GM12878 (cell line): Measurements from ENCODE around the gene UXT. TPM values are rescaled to one million over a fixed set of nuclear protein-coding genes. Genes with fewer than 3 reads are reported as not detected.

Experiments used
- ATAC-seq: fragments of 200-7000 bp; cut with Tn5 transposase; 3 replicates; pipeline ENCODE4 v1.9.1; 2020; ENCODE audit warnings: mild to moderate bottlenecking, moderate library complexity
- BruUV-seq: library from RNA; stranded (reverse); fragments of 400-500 nt; replicated peaks from 2 replicates; lab custom pipeline; 2021; lab: Mats Ljungman, UMichigan
- CTCF ChIA-PET: fragments of 300-600 bp; sonication (Branson Sonifier 250); formaldehyde crosslinking; extraction: SDS; loops from one replicate; lab custom pipeline; 2021; ENCODE audit warnings: inconsistent platforms; lab: Yijun Ruan, JAX
- POLR2A ChIA-PET: fragments of 350-600 bp; formaldehyde crosslinking; extraction: SDS; loops from one replicate; lab custom pipeline; 2021; ENCODE audit warnings: inconsistent platforms; lab: Charles Lee
- RAD21 ChIA-PET: fragments of 300-600 bp; sonication (Branson Sonifier 250); formaldehyde crosslinking; loops from one replicate; lab custom pipeline; 2023; ENCODE audit warnings: antibody characterized with exemption; ENCODE audit not compliant: unreplicated experiment; lab: Charles Lee
- SMC1A ChIA-PET: fragments of 300-600 bp; sonication (Branson Sonifier 250); formaldehyde crosslinking; loops from one replicate; lab custom pipeline; 2023; ENCODE audit not compliant: unreplicated experiment, uncharacterized antibody; lab: Charles Lee
- DNase-seq: peaks from one replicate; pipeline ENCODE4 v3.0.0-alpha.2; 2011; ENCODE audit warnings: low read depth, low spot score
- FAIRE-seq: peaks from 3 replicates; lab custom pipeline; 2011; peaks lifted over from hg19 to GRCh38; lab: Jason Lieb, UNC
- H2AFZ ChIP-seq: 2 replicates; pipeline ENCODE4 v1.6.0; 2011; ENCODE audit warnings: low read depth, low read length, control low read depth; ENCODE audit not compliant: control insufficient read depth
- H3K27ac ChIP-seq: 2 replicates; pipeline ENCODE4 v1.5.1; 2011; ENCODE audit warnings: control low read depth; ENCODE audit not compliant: control insufficient read depth, insufficient read depth
- H3K27me3 ChIP-seq, 2 experiments: replicated peaks in 1 of 2; 2 replicates each; pipeline versions ENCODE4 v1.6.0 to v1.6.1; 2011; ENCODE audit warnings: low read length in 1 of 2; ENCODE audit not compliant: control insufficient read depth in 2 of 2, insufficient read depth in 2 of 2
- H3K36me3 ChIP-seq, 2 experiments: 2 replicates each; pipeline ENCODE4 v1.5.1; 2011; ENCODE audit warnings: low read length in 1 of 2; ENCODE audit not compliant: control insufficient read depth in 2 of 2, insufficient read depth in 2 of 2
- H3K4me1 ChIP-seq: 2 replicates; pipeline ENCODE4 v1.6.1; 2011; ENCODE audit warnings: mild to moderate bottlenecking, low read length, moderate library complexity, mixed read lengths; ENCODE audit not compliant: control insufficient read depth, insufficient read depth
- H3K4me2 ChIP-seq: 2 replicates; pipeline ENCODE4 v1.6.0; 2011; ENCODE audit warnings: control low read depth; ENCODE audit not compliant: control insufficient read depth, insufficient read depth
- H3K4me3 ChIP-seq: fragments of 200-600 bp; sonication (generic); 2 replicates; pipeline ENCODE4 v1.5.1; 2016
- H3K79me2 ChIP-seq: 2 replicates; pipeline ENCODE4 v1.6.0; 2011; ENCODE audit warnings: low read length; ENCODE audit not compliant: control insufficient read depth, insufficient read depth
- H3K9ac ChIP-seq: 2 replicates; pipeline ENCODE4 v1.8.0; 2011; ENCODE audit warnings: low read length, control low read depth, mixed read lengths; ENCODE audit not compliant: control insufficient read depth, insufficient read depth
- H3K9me3 ChIP-seq: replicated peaks from 3 replicates; pipeline ENCODE4 v1.5.1; 2011; ENCODE audit warnings: mild to moderate bottlenecking, low read length; ENCODE audit not compliant: control insufficient read depth, insufficient read depth
- H4K20me1 ChIP-seq: 2 replicates; pipeline ENCODE4 v1.6.0; 2011; ENCODE audit not compliant: control insufficient read depth, insufficient read depth
- BHLHE40 ChIP-seq, 2 experiments: fragments of 450-650 bp in 1 of 2; IDR thresholded peaks; 2 replicates each; pipeline ENCODE4 v1.6.1; 2011 to 2017; ENCODE audit warnings: low read depth in 2 of 2, borderline replicate concordance in 1 of 2, improper control_type of control experiment in 1 of 2, low read length in 1 of 2, mild to moderate bottlenecking in 1 of 2
- BRCA1 ChIP-seq: IDR thresholded peaks from 2 replicates; pipeline ENCODE4 v1.6.1; 2011; ENCODE audit warnings: low read depth, low read length, improper control_type of control experiment
- CBX3 ChIP-seq: fragments of 200-600 bp; sonication (generic); IDR thresholded peaks from 2 replicates; pipeline ENCODE4 v1.6.1; 2016; ENCODE audit warnings: low read depth, borderline replicate concordance
- FOXM1 ChIP-seq: IDR thresholded peaks from 2 replicates; pipeline ENCODE4 v1.6.1; 2012; ENCODE audit warnings: low read depth, mild to moderate bottlenecking, inconsistent platforms, low read length, moderate library complexity
- HDAC2 ChIP-seq: fragments of 200-600 bp; sonication (generic); IDR thresholded peaks from 2 replicates; pipeline ENCODE4 v1.6.1; 2017
- IKZF1 ChIP-seq: fragments of 450-650 bp; conservative IDR thresholded peaks from 2 replicates; pipeline ENCODE4 v1.6.1; 2017; ENCODE audit warnings: antibody characterized with exemption, mild to moderate bottlenecking
- MAX ChIP-seq: IDR thresholded peaks from 2 replicates; pipeline ENCODE4 v1.6.1; 2012; ENCODE audit warnings: low read depth, low read length, improper control_type of control experiment
- MEF2A ChIP-seq: IDR thresholded peaks from 2 replicates; pipeline ENCODE4 v1.6.1; 2011; ENCODE audit warnings: low read depth, mild to moderate bottlenecking, low read length, moderate library complexity; ENCODE audit not compliant: insufficient read depth
- MTA2 ChIP-seq: fragments of 450-650 bp; IDR thresholded peaks from 2 replicates; pipeline ENCODE4 v1.6.1; 2016; ENCODE audit warnings: low read depth, mild to moderate bottlenecking, moderate library complexity
- NR2F1 ChIP-seq: fragments of 450-650 bp; conservative IDR thresholded peaks from 2 replicates; pipeline ENCODE4 v1.6.1; 2017; ENCODE audit warnings: mild to moderate bottlenecking
- NRF1 ChIP-seq: conservative IDR thresholded peaks from 2 replicates; pipeline ENCODE4 v1.6.1; 2011; ENCODE audit warnings: mild to moderate bottlenecking, low read depth, low read length, improper control_type of control experiment
- RFX5 ChIP-seq: IDR thresholded peaks from 2 replicates; pipeline ENCODE4 v1.6.1; 2011; ENCODE audit warnings: low read depth, low read length, improper control_type of control experiment
- SIN3A ChIP-seq: IDR thresholded peaks from 2 replicates; pipeline ENCODE4 v1.6.1; 2012; ENCODE audit warnings: low read depth, low read length, improper control_type of control experiment
- SMAD1 ChIP-seq: fragments of 450-650 bp; IDR thresholded peaks from 2 replicates; pipeline ENCODE4 v1.6.1; 2018; ENCODE audit warnings: mild to moderate bottlenecking, low read depth; ENCODE audit not compliant: partially characterized antibody
- SMAD5 ChIP-seq: IDR thresholded peaks from 2 replicates; pipeline ENCODE4 v1.6.1; 2016; ENCODE audit warnings: antibody characterized with exemption, low read depth
- STAT3 ChIP-seq: IDR thresholded peaks from 2 replicates; pipeline ENCODE4 v1.6.1; 2011; ENCODE audit warnings: low read depth, low read length, improper control_type of control experiment
- USF2 ChIP-seq: IDR thresholded peaks from 2 replicates; pipeline ENCODE4 v1.6.1; 2011; ENCODE audit warnings: low read depth, low read length, improper control_type of control experiment, borderline replicate concordance
- ZNF622 ChIP-seq: fragments of 450-650 bp; IDR thresholded peaks from 2 replicates; pipeline ENCODE4 v1.6.1; 2017; ENCODE audit warnings: mild to moderate bottlenecking, inconsistent platforms
- WGBS: methylation state at CpG from one replicate; pipeline ENCODE4 v1.1.6; 2016; ENCODE audit warnings: low lambda C conversion rate; ENCODE audit not compliant: insufficient replicate concordance, insufficient coverage; ENCODE audit errors: missing lambda C conversion rate; 5-methylcytosine and 5-hydroxymethylcytosine counted together
- in situ Hi-C: fragments of 300-500 bp; cut with MboI; formaldehyde crosslinking; loops from 9 replicates; pipeline ENCODE4 v1.14.3; 2018; ENCODE audit warnings: mixed read lengths
- intact Hi-C: fragments of 100-400 bp; cut with micrococcal nuclease; formaldehyde crosslinking; loops from one replicate; pipeline ENCODE4 v1.14.2; 2022; ENCODE audit not compliant: unreplicated experiment
- polyA plus RNA-seq, 11 experiments: library from polyadenylated mRNA; depleted of rRNA in 4 of 11; unstranded in 6 of 11; stranded (reverse) in 5 of 11; fragments of >200 nt; fragmentation: Nextera tagmentation in 4 of 11; fragmentation: Illumina TruSeq in 1 of 11; extraction: Ambion mirVana in 4 of 11; extraction: Trizol in 1 of 11; gene quantifications; 1 replicate in 1 of 11; 2 replicates in 10 of 11; pipeline versions ENCODE4 v1.2.1 to v1.2.3, GENCODE V29; 2011 to 2016; ENCODE audit warnings: inconsistent platforms in 2 of 11, missing spikeins in 2 of 11, low read depth in 1 of 11
- total RNA-seq, 4 experiments: library from RNA; depleted of rRNA in 3 of 4; stranded (reverse); fragments of >200 nt in 3 of 4; fragmentation: Illumina TruSeq in 1 of 4; extraction: Trizol in 1 of 4; gene quantifications; 2 replicates each; pipeline versions ENCODE4 v1.2.1 to v1.2.3, GENCODE V29; 2013 to 2021
- TF ChIP-seq, protein P1 (sequence below): fragments of 450-650 bp; IDR thresholded peaks from 2 replicates; pipeline ENCODE4 v1.6.1; 2016; ENCODE audit warnings: mild to moderate bottlenecking

The UXT gene
- total and polyA plus RNA-seq, 10 of the 15 experiments (the other 5 are each of a cell fraction or from before 2014, with no cell fraction given) = 105 to 245 (median 206) TPM

- no peak for TF ChIP-seq MAX
- TF ChIP-seq ZNF622 = no peak
- TF ChIP-seq, all 136 proteins: peak for 3
Observed at GRCh38 chrX:47643926-47644325, 15.1 kb downstream of the UXT start (continued).

GRCh38 chrX:47638816-47639215 is 20.2 kb downstream of the UXT start:
- DNase-seq = no peak
- Histone ChIP-seq H3K4me2 (no peak overlapping the region), H3K79me2 (peaks cover 1% of the 10 kb centered on the region; the same call in 1 of the 2 replicates), H3K36me3 (peaks cover 0 to 9% of the 10 kb centered on the region in 2 experiments; a peak in 3 of 4 replicates), H4K20me1 (no peaks in the 10 kb centered on the region), H3K4me3 (no peak overlapping the region), H3K9me3 (peaks cover 2% of the 10 kb centered on the region; the same call in 1 of the 3 replicates), H3K9ac (no peak overlapping the region), H3K4me1 (peaks cover 14% of the 10 kb centered on the region), H3K27me3 (no peaks in the 10 kb centered on the region), H3K27ac (no peak overlapping the region), H2AFZ (no peak overlapping the region)
- BruUV-seq = no TSS peak
- RAD21 ChIA-PET = interaction anchor here (1.2 kb wide), 1 partner anchor 10 kb away, joined by 5 read pairs; no protein-coding TSS in a partner anchor
- CTCF ChIA-PET = interaction anchor here (2.3 kb wide), 1 partner anchor 10 kb away, joined by 9 read pairs; no protein-coding TSS in a partner anchor
- in situ Hi-C loops = no loop called here
- WGBS = 86% methylated on average over 14 of the region's 14 CpGs
- no peak for ATAC-seq
- POLR2A ChIA-PET = interaction anchor here (2.4 kb wide), 1 partner anchor 10 kb away, joined by 9 read pairs; no protein-coding TSS in a partner anchor
- SMC1A ChIA-PET = interaction anchor here (0.8 to 2.3 kb wide), 3 partner anchors 8 to 10 kb away, joined by 3 to 7 read pairs (median 5); no protein-coding TSS in a partner anchor
- intact Hi-C loops = loop anchor here (10.0 kb wide), 1 partner anchor 154 kb away; the partner anchor contains the start of gene ZNF41
- no peak for FAIRE-seq
- no peak for TF ChIP-seq HDAC2
- no peak for TF ChIP-seq SMAD5
- TF ChIP-seq BRCA1 = no peak
- TF ChIP-seq MEF2A = no peak
- TF ChIP-seq IKZF1 = no peak
- no peak for TF ChIP-seq FOXM1
- no peak for TF ChIP-seq SMAD1
- TF ChIP-seq BHLHE40 (IDR thresholded peaks at IDR 0.05; ENCODE audit: borderline replicate concordance in 1 of 2, low read depth in 2 of 2, low read length in 1 of 2) = no peak
- no peak for TF ChIP-seq RFX5
- TF ChIP-seq SIN3A = no peak
- TF ChIP-seq, protein P1, sequence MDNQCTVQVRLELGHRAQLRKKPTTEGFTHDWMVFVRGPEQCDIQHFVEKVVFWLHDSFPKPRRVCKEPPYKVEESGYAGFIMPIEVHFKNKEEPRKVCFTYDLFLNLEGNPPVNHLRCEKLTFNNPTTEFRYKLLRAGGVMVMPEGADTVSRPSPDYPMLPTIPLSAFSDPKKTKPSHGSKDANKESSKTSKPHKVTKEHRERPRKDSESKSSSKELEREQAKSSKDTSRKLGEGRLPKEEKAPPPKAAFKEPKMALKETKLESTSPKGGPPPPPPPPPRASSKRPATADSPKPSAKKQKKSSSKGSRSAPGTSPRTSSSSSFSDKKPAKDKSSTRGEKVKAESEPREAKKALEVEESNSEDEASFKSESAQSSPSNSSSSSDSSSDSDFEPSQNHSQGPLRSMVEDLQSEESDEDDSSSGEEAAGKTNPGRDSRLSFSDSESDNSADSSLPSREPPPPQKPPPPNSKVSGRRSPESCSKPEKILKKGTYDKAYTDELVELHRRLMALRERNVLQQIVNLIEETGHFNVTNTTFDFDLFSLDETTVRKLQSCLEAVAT = no peak
- no peak for TF ChIP-seq CBX3
- TF ChIP-seq STAT3 = no peak
- no peak for TF ChIP-seq MTA2
- no peak for TF ChIP-seq NR2F1
- TF ChIP-seq NRF1 = no peak
- TF ChIP-seq USF2 = no peak
